ENCODE results near the gene PLPP3. TPM values are rescaled to one million over a fixed set of nuclear protein-coding genes. Genes with fewer than 3 reads are reported as not detected.

Gene PLPP3
- total RNA-seq, 2 donors from 2014 or later = 164 to 271 TPM

DNA sequence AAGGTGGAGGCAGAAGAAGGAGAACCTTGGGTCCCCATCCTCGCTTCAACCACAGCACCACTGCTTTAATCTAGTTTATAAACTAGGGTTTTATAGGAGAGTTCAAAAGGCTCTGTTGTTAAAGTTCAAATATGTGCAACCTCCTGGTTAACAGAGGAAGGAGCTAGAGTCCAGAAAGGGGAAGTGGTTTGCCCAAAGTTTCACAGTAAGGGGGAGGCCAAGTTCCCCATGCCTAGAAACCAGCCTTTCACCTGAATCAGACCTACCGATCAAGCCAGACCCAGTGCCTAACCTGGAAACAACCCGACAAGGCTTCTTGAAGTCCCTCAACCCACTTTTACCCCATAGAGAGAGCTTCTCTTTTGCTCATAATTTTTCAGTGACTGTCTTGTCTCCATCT, 106.5 kb downstream of the PLPP3 start:
- no peak overlapping the region for H3K4me3 ChIP-seq
- TF ChIP-seq, protein P1, sequence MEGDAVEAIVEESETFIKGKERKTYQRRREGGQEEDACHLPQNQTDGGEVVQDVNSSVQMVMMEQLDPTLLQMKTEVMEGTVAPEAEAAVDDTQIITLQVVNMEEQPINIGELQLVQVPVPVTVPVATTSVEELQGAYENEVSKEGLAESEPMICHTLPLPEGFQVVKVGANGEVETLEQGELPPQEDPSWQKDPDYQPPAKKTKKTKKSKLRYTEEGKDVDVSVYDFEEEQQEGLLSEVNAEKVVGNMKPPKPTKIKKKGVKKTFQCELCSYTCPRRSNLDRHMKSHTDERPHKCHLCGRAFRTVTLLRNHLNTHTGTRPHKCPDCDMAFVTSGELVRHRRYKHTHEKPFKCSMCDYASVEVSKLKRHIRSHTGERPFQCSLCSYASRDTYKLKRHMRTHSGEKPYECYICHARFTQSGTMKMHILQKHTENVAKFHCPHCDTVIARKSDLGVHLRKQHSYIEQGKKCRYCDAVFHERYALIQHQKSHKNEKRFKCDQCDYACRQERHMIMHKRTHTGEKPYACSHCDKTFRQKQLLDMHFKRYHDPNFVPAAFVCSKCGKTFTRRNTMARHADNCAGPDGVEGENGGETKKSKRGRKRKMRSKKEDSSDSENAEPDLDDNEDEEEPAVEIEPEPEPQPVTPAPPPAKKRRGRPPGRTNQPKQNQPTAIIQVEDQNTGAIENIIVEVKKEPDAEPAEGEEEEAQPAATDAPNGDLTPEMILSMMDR (IDR thresholded peaks at IDR 0.05) = no peak
- H3K36me3 ChIP-seq = no peaks in the 10 kb centered on the region
- ATAC-seq (ENCODE audit: insufficient number of reproducible peaks, low FRiP score, low read depth) (no peak), DNase-seq (ENCODE audit: low spot score) (no peak)
- H3K9me3 ChIP-seq = no peaks in the 10 kb centered on the region
- H3K4me1 ChIP-seq (ENCODE audit: control insufficient read depth in 1 of 2, low read depth in 2 of 2) = peaks cover 6 to 11% of the 10 kb centered on the region in 2 donors
- H3K27me3 ChIP-seq (replicated peaks; ENCODE audit: insufficient read depth) = no peaks in the 10 kb centered on the region
- H3K27ac ChIP-seq = no peak overlapping the region

GRCh38 chr1:56469640-56470371, 109.6 kb downstream of the PLPP3 start:
- Histone ChIP-seq H3K4me3 (no peak overlapping the region), H3K4me1 (ENCODE audit: control insufficient read depth in 1 of 2, low read depth in 2 of 2) (peaks cover 5 to 6% of the 10 kb centered on the region in 2 donors), H3K27ac (no peak overlapping the region), H3K36me3 (no peaks in the 10 kb centered on the region), H3K9me3 (no peaks in the 10 kb centered on the region), H3K27me3 (replicated peaks; ENCODE audit: insufficient read depth) (no peaks in the 10 kb centered on the region)
- TF ChIP-seq, protein P1 (IDR thresholded peaks at IDR 0.05) = no peak
- DNase-seq (ENCODE audit: low spot score) (no peak), ATAC-seq (ENCODE audit: insufficient number of reproducible peaks, low FRiP score, low read depth) (no peak)

- Histone ChIP-seq H3K4me3 (no peak overlapping the region), H3K36me3 (no peaks in the 10 kb centered on the region), H3K27ac (no peak overlapping the region), H3K9me3 (no peaks in the 10 kb centered on the region), H3K27me3 (replicated peaks; ENCODE audit: insufficient read depth) (no peaks in the 10 kb centered on the region), H3K4me1 (ENCODE audit: control insufficient read depth in 1 of 2, low read depth in 2 of 2) (peaks cover 5 to 6% of the 10 kb centered on the region in 2 donors)
- DNase-seq (ENCODE audit: low spot score) (no peak), ATAC-seq (ENCODE audit: insufficient number of reproducible peaks, low FRiP score, low read depth) (no peak)
- TF ChIP-seq, protein P1 (IDR thresholded peaks at IDR 0.05) = no peak
Measured at GRCh38 chr1:56468518-56468917, 110.8 kb downstream of the PLPP3 start.

DNA sequence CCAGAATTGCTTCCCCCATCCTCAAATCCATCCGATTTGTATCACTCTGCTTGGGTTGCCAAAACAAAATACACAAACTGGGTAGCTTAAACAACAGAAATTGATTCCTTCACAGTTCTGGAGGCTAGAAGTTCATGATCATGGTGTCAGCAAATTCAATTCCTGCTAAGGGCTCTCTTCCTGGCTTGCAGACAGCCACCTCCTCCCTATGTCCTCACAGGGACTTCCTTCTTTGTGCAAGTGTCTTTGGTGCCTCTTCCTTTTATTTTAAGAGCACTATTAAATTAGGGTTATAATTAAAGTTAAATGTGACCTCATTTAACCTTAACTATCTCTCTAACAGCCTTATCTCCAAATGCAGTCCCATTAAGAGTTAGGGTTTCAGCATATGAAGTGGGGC, 112.8 kb downstream of the PLPP3 start:
- no peaks in the 10 kb centered on the region for H3K36me3 ChIP-seq
- H3K27me3 ChIP-seq (replicated peaks; ENCODE audit: insufficient read depth) = no peaks in the 10 kb centered on the region
- no peak overlapping the region for H3K27ac ChIP-seq
- ATAC-seq (ENCODE audit: insufficient number of reproducible peaks, low FRiP score, low read depth) (no peak), DNase-seq (ENCODE audit: low spot score) (no peak)
- TF ChIP-seq, protein P1 (IDR thresholded peaks at IDR 0.05) = no peak
- H3K4me3 ChIP-seq = no peak overlapping the region
- no peaks in the 10 kb centered on the region for H3K9me3 ChIP-seq
- H3K4me1 ChIP-seq (ENCODE audit: control insufficient read depth in 1 of 2, low read depth in 2 of 2) = peaks cover 5 to 6% of the 10 kb centered on the region in 2 donors

- H3K27me3 ChIP-seq (replicated peaks; ENCODE audit: insufficient read depth) = no peaks in the 10 kb centered on the region
- H3K4me1 ChIP-seq (ENCODE audit: control insufficient read depth in 1 of 2, low read depth in 2 of 2) = no peaks in the 10 kb centered on the region
- TF ChIP-seq, protein P1 (IDR thresholded peaks at IDR 0.05) = no peak
- H3K36me3 ChIP-seq = no peaks in the 10 kb centered on the region
- no peak overlapping the region for H3K27ac ChIP-seq
- DNase-seq (ENCODE audit: low spot score) = no peak
- no peaks in the 10 kb centered on the region for H3K9me3 ChIP-seq
- ATAC-seq (ENCODE audit: insufficient number of reproducible peaks, low FRiP score, low read depth) = no peak
- H3K4me3 ChIP-seq = no peak overlapping the region
Measured at GRCh38 chr1:56464294-56464693, 115.1 kb downstream of the PLPP3 start.

Measured in thoracic aorta (tissue), 2 donors.